ENCODE measurements around the gene MMP17. TPM values are rescaled to one million over a fixed set of nuclear protein-coding genes. Genes with fewer than 3 reads are reported as not detected.

The MMP17 gene
- total and polyA plus RNA-seq, 2 of the 4 experiments (the other 2 are of a cell fraction) = 1.4 to 11.8 TPM

DNA sequence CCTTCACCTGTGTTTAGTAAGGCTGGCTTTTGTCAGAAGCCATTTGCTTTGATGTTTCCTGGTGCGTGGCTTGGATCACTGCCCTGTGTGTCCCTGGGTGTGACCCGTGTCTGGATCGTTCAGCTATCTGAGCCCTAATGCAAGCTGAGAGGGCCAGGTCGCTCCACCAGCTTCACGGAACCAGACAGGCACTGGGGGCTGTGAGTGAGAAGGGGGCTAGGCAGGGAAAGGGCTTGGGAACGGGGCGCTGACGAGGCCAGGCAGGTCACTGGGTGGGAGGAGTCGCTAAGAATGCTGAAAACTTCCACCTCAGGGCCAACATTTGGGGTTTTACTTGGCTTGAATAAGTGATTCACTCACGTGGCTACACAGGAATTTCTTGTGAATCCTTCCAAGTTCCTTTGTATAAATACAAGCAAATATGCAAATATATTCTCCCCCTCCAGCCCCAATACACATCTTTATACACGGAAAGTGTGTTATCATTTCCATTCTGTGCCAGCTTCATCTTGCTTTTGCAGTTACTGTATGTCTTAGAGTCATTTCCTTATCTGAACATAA lies 24.2 kb upstream of the MMP17 start (continued):
- no peak for TF ChIP-seq RAD21 (IDR thresholded peaks at IDR 0.05; ENCODE audit: low read length)

DNA sequence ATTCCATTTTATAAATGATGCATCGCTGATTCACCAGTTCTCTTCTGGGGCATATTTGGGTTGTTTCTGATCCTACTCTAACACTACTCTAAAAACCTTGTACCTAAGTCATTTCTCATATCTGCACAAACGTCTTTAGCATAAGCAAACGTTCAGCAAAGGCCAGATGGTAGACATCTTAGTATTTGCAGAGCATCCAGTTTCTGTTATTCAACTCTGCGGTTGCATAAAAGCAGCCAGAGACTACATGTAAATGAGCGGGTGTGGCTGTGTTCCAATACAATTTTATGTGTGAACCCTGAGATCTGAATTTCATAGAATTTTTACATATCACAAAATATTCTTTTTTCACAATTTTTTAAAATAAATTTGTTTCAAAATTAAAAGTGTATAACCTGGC lies 22.8 kb upstream of the MMP17 start:
- no peak overlapping the region for H3K56ac ChIP-seq (ENCODE audit: extremely low read depth, insufficient read depth, low read length)
- no peak overlapping the region for H2BK20ac ChIP-seq (ENCODE audit: low read depth, low read length)
- peaks cover 4% of the 10 kb centered on the region; the same call in 1 of the 2 replicates for H3K4me1 ChIP-seq (ENCODE audit: control insufficient read depth, insufficient read depth, low read length)
- dilution Hi-C loops (cut with HindIII; ENCODE audit: low sequenced_read_pairs, unreplicated experiment) = no loop called here
- in situ Hi-C loops (cut with MboI; ENCODE audit: low sequenced_read_pairs) = no loop called here
- POLR2A ChIA-PET (ENCODE audit: unreplicated experiment) = no interaction called here
- peaks cover 3% of the 10 kb centered on the region; the same call in 1 of the 2 replicates for H3K9me1 ChIP-seq (ENCODE audit: insufficient read depth, low read length)
- H3K18ac ChIP-seq (ENCODE audit: low read depth, low read length) = no peak overlapping the region
- no peak overlapping the region for H2AK9ac ChIP-seq (replicated peaks; ENCODE audit: low read depth, low read length, poor library complexity)
- no peak overlapping the region for H2AK5ac ChIP-seq (ENCODE audit: low read depth, low read length)
- H4K91ac ChIP-seq (ENCODE audit: insufficient read depth, low read depth, low read length) = no peak overlapping the region
- H3K23ac ChIP-seq (ENCODE audit: low read depth, low read length) = no peak overlapping the region
- H2BK120ac ChIP-seq (ENCODE audit: low read depth, low read length) = no peak overlapping the region
- H3K27me3 ChIP-seq (ENCODE audit: control insufficient read depth, insufficient read depth, low read length) = no peaks in the 10 kb centered on the region
- no peak overlapping the region for H2AFZ ChIP-seq (replicated peaks; ENCODE audit: low read length, poor library complexity)
- H4K5ac ChIP-seq (ENCODE audit: low read depth, low read length) = no peak overlapping the region
- H2BK5ac ChIP-seq (ENCODE audit: low read depth, low read length, poor library complexity, severe bottlenecking) = no peak overlapping the region
- H3K36me3 ChIP-seq (ENCODE audit: control insufficient read depth, insufficient read depth, low read length) = peaks cover 5% of the 10 kb centered on the region
- H3K14ac ChIP-seq (replicated peaks; ENCODE audit: low read depth, low read length) = no peak overlapping the region
- DNase-seq (no peak), ATAC-seq (ENCODE audit: low read depth) (no peak)
- no peak overlapping the region for H3K4me2 ChIP-seq (ENCODE audit: low read depth, low read length)
- CTCF ChIA-PET = no interaction called here
- H3K9me3 ChIP-seq (ENCODE audit: control insufficient read depth, insufficient read depth, low read length) = no peaks in the 10 kb centered on the region
- intact Hi-C loops (cut with micrococcal nuclease) = no loop called here
- 100% methylated on average over 1 of the region's 5 CpGs; no CpG with 5 or more reads in 1 of the 2 experiments for WGBS, 2 experiments (ENCODE audit: extremely low coverage in 2 of 2, insufficient read length in 1 of 2)
- no peak overlapping the region for H3K9ac ChIP-seq (ENCODE audit: low read depth, low read length)
- H4K8ac ChIP-seq (ENCODE audit: low read depth in 2 of 2, low read length in 2 of 2) = no peak overlapping the region
- H2BK15ac ChIP-seq (ENCODE audit: low read depth, low read length) = no peak overlapping the region
- no peak overlapping the region for H3K4me3 ChIP-seq (ENCODE audit: insufficient read depth, low read depth, low read length)
- H4K20me1 ChIP-seq (ENCODE audit: insufficient read depth, low read length) = no peaks in the 10 kb centered on the region
- H3K79me1 ChIP-seq (ENCODE audit: low read depth in 1 of 2, low read length in 2 of 2) = no peaks in the 10 kb centered on the region; a peak in 1 of 4 replicates
- no TSS peak for BruUV-seq (replicated peaks)
- H3K27ac ChIP-seq (ENCODE audit: insufficient read depth, low read length) = no peak overlapping the region
- no peak overlapping the region for H3K4ac ChIP-seq (ENCODE audit: low read depth, low read length)
- TF ChIP-seq RCOR1 (IDR thresholded peaks at IDR 0.05; ENCODE audit: insufficient replicate concordance, low read length) (no peak), CEBPB (IDR thresholded peaks at IDR 0.05; ENCODE audit: low read depth, low read length) (no peak), MAZ (IDR thresholded peaks at IDR 0.05; ENCODE audit: borderline replicate concordance, low read depth, low read length) (no peak), FOS (IDR thresholded peaks at IDR 0.05; ENCODE audit: low read depth, low read length) (no peak)
